PC-9 (cell line): ENCODE results near the gene DOLPP1. TPM values are rescaled to one million over a fixed set of nuclear protein-coding genes. Genes with fewer than 3 reads are reported as not detected.

Source experiments
- BruUV-seq: library from RNA; stranded (reverse); fragments of 400-500 nt; replicated peaks from 2 replicates; lab custom pipeline; 2021; lab: Mats Ljungman, UMichigan
- CTCF ChIA-PET: fragments of 300-600 bp; sonication (Branson Sonifier 250); formaldehyde crosslinking; loops from one replicate; lab custom pipeline; 2022; ENCODE audit warnings: antibody characterized with exemption; lab: Charles Lee
- POLR2A ChIA-PET: fragments of 300-600 bp; sonication (Branson Sonifier 250); formaldehyde crosslinking; loops from one replicate; lab custom pipeline; 2022; ENCODE audit warnings: antibody characterized with exemption; ENCODE audit not compliant: unreplicated experiment; lab: Charles Lee
- DNase-seq, 2 experiments: peaks; one replicate each; pipeline versions ENCODE4 v3.0.0 to v3.0.0-alpha.2; 2015 to 2022; ENCODE audit warnings: mixed read lengths in 1 of 2
- H2AFZ ChIP-seq: fragments of 200-600 bp; sonication (generic); 2 replicates; pipeline ENCODE4 v1.8.1; 2017; ENCODE audit warnings: antibody characterized with exemption
- H3F3A ChIP-seq: fragments of 200-600 bp; sonication (generic); 2 replicates; pipeline ENCODE4 v1.8.1; 2017; ENCODE audit warnings: antibody characterized with exemption, mild to moderate bottlenecking, low read depth; ENCODE audit not compliant: insufficient read depth
- H3K27ac ChIP-seq: fragments of 200-600 bp; sonication (generic); 2 replicates; pipeline ENCODE4 v1.6.1; 2016; ENCODE audit warnings: mixed run types
- H3K27me3 ChIP-seq: fragments of 200-600 bp; sonication (generic); 2 replicates; pipeline ENCODE4 v1.6.1; 2016; ENCODE audit warnings: low read depth, mixed run types; ENCODE audit not compliant: insufficient read depth
- H3K36me3 ChIP-seq: fragments of 200-600 bp; sonication (generic); 2 replicates; pipeline ENCODE4 v1.6.1; 2016; ENCODE audit warnings: low read depth, mixed run types
- H3K4me1 ChIP-seq: fragments of 200-600 bp; sonication (generic); replicated peaks from 2 replicates; pipeline ENCODE4 v1.6.1; 2016; ENCODE audit warnings: mixed run types; ENCODE audit not compliant: insufficient read depth
- H3K4me2 ChIP-seq: fragments of 200-600 bp; sonication (generic); 2 replicates; pipeline ENCODE4 v1.6.1; 2017; ENCODE audit warnings: mixed run types
- H3K4me3 ChIP-seq: fragments of 200-600 bp; sonication (generic); 2 replicates; pipeline ENCODE4 v1.6.1; 2016; ENCODE audit warnings: mixed run types
- H3K79me2 ChIP-seq: fragments of 200-600 bp; sonication (generic); 2 replicates; pipeline ENCODE4 v1.6.1; 2017; ENCODE audit warnings: low read depth, mixed run types
- H3K9me2 ChIP-seq: fragments of 200-600 bp; sonication (generic); 2 replicates; pipeline ENCODE4 v1.8.1; 2017; ENCODE audit warnings: mild to moderate bottlenecking; ENCODE audit not compliant: insufficient read depth
- H3K9me3 ChIP-seq: fragments of 200-600 bp; sonication (generic); 2 replicates; pipeline ENCODE4 v1.8.1; 2016; ENCODE audit warnings: low read depth; ENCODE audit not compliant: insufficient read depth
- H4K20me1 ChIP-seq: fragments of 200-600 bp; sonication (generic); 2 replicates; pipeline ENCODE4 v1.8.1; 2017; ENCODE audit not compliant: insufficient read depth
- EZH2 ChIP-seq: fragments of 200-600 bp; sonication (generic); IDR thresholded peaks from 2 replicates; pipeline ENCODE4 v1.8.0; 2017; ENCODE audit warnings: antibody characterized with exemption, low read depth
- intact Hi-C: fragments of 100-400 bp; cut with micrococcal nuclease; formaldehyde crosslinking; loops from one replicate; pipeline ENCODE4 v1.10.0; 2022; ENCODE audit not compliant: unreplicated experiment
- total RNA-seq: library from RNA; stranded (reverse); gene quantifications from 2 replicates; pipeline ENCODE4 v1.2.3, GENCODE V29; 2021
- TF ChIP-seq, protein P1 (sequence below): fragments of 200-600 bp; sonication (generic); conservative IDR thresholded peaks from 2 replicates; pipeline ENCODE4 v1.6.1; 2017; ENCODE audit warnings: mixed run types, antibody characterized with exemption, mild to moderate bottlenecking, moderate library complexity

DOLPP1 gene
- total RNA-seq, 1 experiment from 2014 or later: 24.4 TPM

DNA sequence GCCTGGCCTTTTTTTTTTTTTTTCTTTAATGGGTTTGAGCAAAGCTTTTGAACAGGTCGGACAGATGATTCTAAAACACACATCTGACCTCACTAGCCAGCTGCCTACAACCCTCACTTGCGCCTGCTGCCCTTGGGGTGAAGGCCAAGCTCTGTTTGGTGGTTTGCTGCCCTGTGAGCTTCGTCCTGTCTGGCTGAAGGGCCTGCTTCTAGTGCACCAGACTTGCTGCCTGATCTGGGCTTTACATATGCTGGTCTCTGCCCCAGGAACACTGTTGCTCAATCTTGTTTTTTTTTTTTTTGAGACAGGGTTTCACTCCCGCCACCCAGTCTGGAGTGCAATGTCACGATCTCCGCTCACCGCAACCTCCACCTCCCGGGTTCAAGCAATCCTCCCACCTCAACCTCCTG is 16.4 kb upstream of the DOLPP1 start:
- H4K20me1 ChIP-seq: no peaks in the 10 kb centered on the region
- no peaks in the 10 kb centered on the region for H3K79me2 ChIP-seq
- H3K4me2 ChIP-seq: no peak overlapping the region
- no peak overlapping the region for H2AFZ ChIP-seq
- no peaks in the 10 kb centered on the region for H3K27me3 ChIP-seq
- intact Hi-C loops: no loop called here
- POLR2A ChIA-PET: no interaction called here
- no peak overlapping the region for H3K4me3 ChIP-seq
- H3K9me3 ChIP-seq: no peaks in the 10 kb centered on the region
- H3K9me2 ChIP-seq: no peaks in the 10 kb centered on the region
- no peak overlapping the region for H3K27ac ChIP-seq
- H3F3A ChIP-seq: no peaks in the 10 kb centered on the region; the same call in 1 of the 2 replicates
- no peak for DNase-seq
- no TSS peak for BruUV-seq
- peaks cover 7% of the 10 kb centered on the region for H3K4me1 ChIP-seq
- no peak for TF ChIP-seq EZH2
- TF ChIP-seq, protein P1, sequence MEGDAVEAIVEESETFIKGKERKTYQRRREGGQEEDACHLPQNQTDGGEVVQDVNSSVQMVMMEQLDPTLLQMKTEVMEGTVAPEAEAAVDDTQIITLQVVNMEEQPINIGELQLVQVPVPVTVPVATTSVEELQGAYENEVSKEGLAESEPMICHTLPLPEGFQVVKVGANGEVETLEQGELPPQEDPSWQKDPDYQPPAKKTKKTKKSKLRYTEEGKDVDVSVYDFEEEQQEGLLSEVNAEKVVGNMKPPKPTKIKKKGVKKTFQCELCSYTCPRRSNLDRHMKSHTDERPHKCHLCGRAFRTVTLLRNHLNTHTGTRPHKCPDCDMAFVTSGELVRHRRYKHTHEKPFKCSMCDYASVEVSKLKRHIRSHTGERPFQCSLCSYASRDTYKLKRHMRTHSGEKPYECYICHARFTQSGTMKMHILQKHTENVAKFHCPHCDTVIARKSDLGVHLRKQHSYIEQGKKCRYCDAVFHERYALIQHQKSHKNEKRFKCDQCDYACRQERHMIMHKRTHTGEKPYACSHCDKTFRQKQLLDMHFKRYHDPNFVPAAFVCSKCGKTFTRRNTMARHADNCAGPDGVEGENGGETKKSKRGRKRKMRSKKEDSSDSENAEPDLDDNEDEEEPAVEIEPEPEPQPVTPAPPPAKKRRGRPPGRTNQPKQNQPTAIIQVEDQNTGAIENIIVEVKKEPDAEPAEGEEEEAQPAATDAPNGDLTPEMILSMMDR: no peak
- CTCF ChIA-PET: no interaction called here
- H3K36me3 ChIP-seq: 0 out of 2 replicates have a peak, but pooled peaks cover 5% of the 10 kb centered on the region

DNA sequence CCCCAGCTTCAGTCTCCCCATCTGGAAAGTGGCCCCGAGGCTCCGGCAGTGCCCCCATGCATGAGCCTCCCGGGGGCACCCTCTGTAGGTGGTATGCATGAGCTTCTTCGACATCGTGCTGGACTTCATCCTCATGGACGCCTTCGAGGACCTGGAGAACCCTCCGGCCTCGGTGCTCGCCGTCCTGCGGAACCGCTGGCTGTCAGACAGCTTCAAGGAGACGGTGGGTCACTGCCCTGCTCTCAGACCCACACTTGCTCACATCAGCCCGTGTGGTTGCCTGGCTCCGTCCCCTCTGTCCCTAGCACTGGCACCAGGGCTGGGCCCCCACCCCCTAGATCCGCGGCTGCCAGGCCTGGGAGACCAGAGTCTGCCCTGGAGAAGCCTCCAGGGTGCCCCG is 12.8 kb upstream of the DOLPP1 start:
- intact Hi-C loops: no loop called here
- no peak overlapping the region for H3K4me2 ChIP-seq
- no TSS peak for BruUV-seq
- POLR2A ChIA-PET: no interaction called here
- no peaks in the 10 kb centered on the region for H3K4me1 ChIP-seq
- H2AFZ ChIP-seq: no peak overlapping the region
- no peaks in the 10 kb centered on the region for H3K9me2 ChIP-seq
- H3K27me3 ChIP-seq: no peaks in the 10 kb centered on the region
- CTCF ChIA-PET: interaction anchor here (0.5 kb wide), 1 partner anchor 40 kb away, joined by 7 read pairs; the partner anchor contains the start of gene SH3GLB2
- DNase-seq: peak in 1 of 2 experiments; percentile 17
- H3K79me2 ChIP-seq: no peaks in the 10 kb centered on the region
- no peak overlapping the region for H3K27ac ChIP-seq
- no peaks in the 10 kb centered on the region; the same call in 1 of the 2 replicates for H4K20me1 ChIP-seq
- TF ChIP-seq EZH2: no peak
- TF ChIP-seq, protein P1: no peak
- H3F3A ChIP-seq: peaks cover 4% of the 10 kb centered on the region; the same call in 1 of the 2 replicates
- no peaks in the 10 kb centered on the region for H3K36me3 ChIP-seq
- no peaks in the 10 kb centered on the region for H3K9me3 ChIP-seq
- H3K4me3 ChIP-seq: no peak overlapping the region

DNA sequence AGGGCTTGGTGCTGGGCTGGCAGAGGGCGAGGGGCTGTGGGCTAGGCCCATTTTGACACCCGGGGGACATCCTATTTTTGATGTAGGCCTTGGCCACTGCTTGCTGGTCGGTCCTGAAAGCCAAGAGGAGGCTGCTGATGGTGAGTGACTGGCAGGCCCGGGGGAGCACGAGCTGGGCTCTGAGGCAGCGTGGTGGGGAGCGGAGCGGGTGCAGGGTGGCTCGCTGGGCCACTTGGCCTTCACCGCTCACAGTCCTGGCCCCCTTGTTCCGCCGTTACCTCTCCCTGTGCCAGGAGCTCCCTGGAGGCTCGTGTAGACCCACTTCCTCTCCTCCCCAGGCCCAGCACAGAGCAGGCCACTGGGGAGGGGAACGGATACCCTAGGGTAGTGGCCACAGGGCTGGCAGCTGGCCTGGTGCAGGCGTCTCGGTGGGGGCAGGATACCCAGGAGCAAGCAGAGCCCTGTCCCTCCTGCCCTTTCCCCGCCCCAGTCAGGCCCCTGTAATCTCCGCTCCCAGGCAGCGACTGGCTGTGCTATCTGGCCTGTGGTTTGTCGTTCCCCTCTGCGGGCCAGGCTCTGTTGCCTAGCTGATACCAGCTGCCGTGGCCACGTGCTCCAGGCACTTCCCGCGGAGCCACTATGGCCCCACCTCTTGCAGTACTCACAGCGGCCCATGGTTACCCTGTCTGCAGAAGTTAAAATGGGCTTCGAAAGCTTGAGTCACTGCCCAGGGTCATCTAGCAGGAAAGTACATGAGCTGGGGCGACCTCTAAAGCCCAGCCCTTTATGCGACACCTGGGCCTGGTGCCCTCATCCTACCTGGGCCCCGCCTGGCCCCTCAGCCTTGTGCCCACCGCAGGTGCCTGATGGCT is 11.7 kb upstream of the DOLPP1 start:
- Histone ChIP-seq H4K20me1 (no peaks in the 10 kb centered on the region; the same call in 1 of the 2 replicates), H3K27me3 (no peaks in the 10 kb centered on the region), H3K79me2 (no peaks in the 10 kb centered on the region), H3F3A (peaks cover 4% of the 10 kb centered on the region; the same call in 1 of the 2 replicates), H3K4me1 (no peaks in the 10 kb centered on the region), H3K4me2 (no peak overlapping the region), H3K27ac (no peak overlapping the region), H2AFZ (no peak overlapping the region), H3K4me3 (no peak overlapping the region), H3K9me2 (no peaks in the 10 kb centered on the region), H3K9me3 (no peaks in the 10 kb centered on the region), H3K36me3 (no peaks in the 10 kb centered on the region)
- BruUV-seq: no TSS peak
- peak in 1 of 2 experiments; percentile 33 for DNase-seq
- CTCF ChIA-PET: no interaction called here
- POLR2A ChIA-PET: no interaction called here
- TF ChIP-seq, protein P1: no peak
- no peak for TF ChIP-seq EZH2
- intact Hi-C loops: no loop called here
